ENCODE results near the gene MMS19. TPM values are rescaled to one million over a fixed set of nuclear protein-coding genes. Genes with fewer than 3 reads are reported as not detected.
"Not testable (repeated sequence)": the region's sequence is repeated elsewhere in the genome, so short reads cannot be mapped to it uniquely, and the experiment has no call there.

MMS19 gene
- total RNA-seq, 2 donors from 2014 or later: 46.8 to 108 TPM

- Histone ChIP-seq H3K36me3 (peaks cover 45% of the 10 kb centered on the region), H3K9me3 (no peaks in the 10 kb centered on the region), H3K4me1 (ENCODE audit: control insufficient read depth in 1 of 2, low read depth in 2 of 2) (no peaks in the 10 kb centered on the region), H3K4me3 (no peak overlapping the region), H3K27ac (no peak overlapping the region), H3K27me3 (replicated peaks; ENCODE audit: insufficient read depth) (no peaks in the 10 kb centered on the region)
- no peak for TF ChIP-seq CTCF (IDR thresholded peaks at IDR 0.05)
- no peak for DNase-seq (ENCODE audit: low spot score)
- no peak for ATAC-seq (ENCODE audit: insufficient number of reproducible peaks, low FRiP score, low read depth)
Measured at GRCh38 chr10:97481071-97481470, 17.2 kb downstream of the MMS19 start.

GRCh38 chr10:97479939-97480338 lies 18.3 kb downstream of the MMS19 start:
- peaks cover 48% of the 10 kb centered on the region for H3K36me3 ChIP-seq

GRCh38 chr10:97479410-97479809 lies 18.8 kb downstream of the MMS19 start:
- not testable (repeated sequence) for H3K4me3 ChIP-seq; H3K4me1 ChIP-seq (ENCODE audit: control insufficient read depth in 1 of 2, low read depth in 2 of 2); H3K9me3 ChIP-seq; H3K27me3 ChIP-seq (replicated peaks; ENCODE audit: insufficient read depth); DNase-seq (ENCODE audit: low spot score); ATAC-seq (ENCODE audit: insufficient number of reproducible peaks, low FRiP score, low read depth); H3K27ac ChIP-seq
- peaks cover 50% of the 10 kb centered on the region for H3K36me3 ChIP-seq

More at GRCh38 chr10:97479939-97480338, 18.3 kb downstream of the MMS19 start:
- Histone ChIP-seq H3K27me3 (replicated peaks; ENCODE audit: insufficient read depth) (no peaks in the 10 kb centered on the region), H3K9me3 (no peaks in the 10 kb centered on the region), H3K4me1 (ENCODE audit: control insufficient read depth in 1 of 2, low read depth in 2 of 2) (no peaks in the 10 kb centered on the region), H3K27ac (no peak overlapping the region), H3K4me3 (no peak overlapping the region)
- no peak for TF ChIP-seq CTCF (IDR thresholded peaks at IDR 0.05)
- DNase-seq (ENCODE audit: low spot score): no peak
- ATAC-seq (ENCODE audit: insufficient number of reproducible peaks, low FRiP score, low read depth): no peak

GRCh38 chr10:97475936-97476594 lies 22.2 kb downstream of the MMS19 start:
- no peaks in the 10 kb centered on the region for H3K27me3 ChIP-seq (replicated peaks; ENCODE audit: insufficient read depth)
- TF ChIP-seq CTCF (IDR thresholded peaks at IDR 0.05): no peak
- DNase-seq (ENCODE audit: low spot score) (no peak), ATAC-seq (ENCODE audit: insufficient number of reproducible peaks, low FRiP score, low read depth) (no peak)
- H3K4me1 ChIP-seq (ENCODE audit: control insufficient read depth in 1 of 2, low read depth in 2 of 2): no peaks in the 10 kb centered on the region
- no peak overlapping the region for H3K4me3 ChIP-seq
- H3K36me3 ChIP-seq: peaks cover 57% of the 10 kb centered on the region
- no peak overlapping the region for H3K27ac ChIP-seq
- H3K9me3 ChIP-seq: no peaks in the 10 kb centered on the region

GRCh38 chr10:97474918-97475317 lies 23.3 kb downstream of the MMS19 start:
- Histone ChIP-seq H3K4me1 (ENCODE audit: control insufficient read depth in 1 of 2, low read depth in 2 of 2) (no peaks in the 10 kb centered on the region), H3K36me3 (peaks cover 53% of the 10 kb centered on the region), H3K9me3 (no peaks in the 10 kb centered on the region), H3K4me3 (no peak overlapping the region), H3K27me3 (replicated peaks; ENCODE audit: insufficient read depth) (no peaks in the 10 kb centered on the region), H3K27ac (no peak overlapping the region)
- ATAC-seq (ENCODE audit: insufficient number of reproducible peaks, low FRiP score, low read depth) (no peak), DNase-seq (ENCODE audit: low spot score) (no peak)
- TF ChIP-seq CTCF (IDR thresholded peaks at IDR 0.05): no peak

- not testable (repeated sequence) for ATAC-seq (ENCODE audit: insufficient number of reproducible peaks, low FRiP score, low read depth); DNase-seq (ENCODE audit: low spot score); H3K9me3 ChIP-seq; H3K4me3 ChIP-seq; H3K27me3 ChIP-seq (replicated peaks; ENCODE audit: insufficient read depth); H3K4me1 ChIP-seq (ENCODE audit: control insufficient read depth in 1 of 2, low read depth in 2 of 2); H3K27ac ChIP-seq
- H3K36me3 ChIP-seq: peaks cover 70% of the 10 kb centered on the region
Measured at GRCh38 chr10:97468781-97469180, 29.4 kb downstream of the MMS19 start.

Measured in thoracic aorta (tissue), 2 donors.